Esophagus mucosa (tissue), 1 donor: Measurements from ENCODE around the gene MVD. TPM values are rescaled to one million over a fixed set of nuclear protein-coding genes. Genes with fewer than 3 reads are reported as not detected.
"Not testable (repeated sequence)": the region's sequence is repeated elsewhere in the genome, so short reads cannot be mapped to it uniquely, and the experiment has no call there.

Experiments used
- ATAC-seq: fragments of 200-7000 bp; cut with Tn5 transposase; one replicate; pipeline ENCODE4 v1.9.1; 2020
- total RNA-seq: library from RNA; stranded (reverse); gene quantifications from one replicate; pipeline ENCODE4 v1.2.4, GENCODE V29; 2023
- donor health status: DM: yes; HTN: yes; CAD: no.

Gene MVD
- total RNA-seq, 1 donor from 2014 or later: 154 TPM

DNA sequence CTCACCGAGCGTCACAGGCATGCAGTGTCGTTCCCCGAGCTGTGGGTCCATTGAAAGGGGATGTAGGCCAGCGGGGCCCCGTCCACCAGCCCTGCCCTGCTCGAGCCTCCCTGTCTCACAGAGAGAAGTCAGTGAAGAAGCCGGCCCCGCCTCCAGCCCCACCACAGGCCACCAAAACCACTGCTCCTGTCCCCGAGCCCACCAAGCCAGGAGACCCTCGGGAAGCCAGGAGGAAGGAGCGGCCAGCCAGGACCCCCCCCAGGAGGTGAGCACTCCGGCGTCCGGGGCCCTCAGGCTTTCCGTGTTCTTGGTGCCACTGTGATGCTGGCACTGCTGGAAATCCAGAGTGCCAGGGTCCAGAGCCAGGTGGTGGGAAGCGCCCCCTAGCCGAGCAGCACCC is 38.4 kb downstream of the MVD start:
- ATAC-seq: no peak

DNA sequence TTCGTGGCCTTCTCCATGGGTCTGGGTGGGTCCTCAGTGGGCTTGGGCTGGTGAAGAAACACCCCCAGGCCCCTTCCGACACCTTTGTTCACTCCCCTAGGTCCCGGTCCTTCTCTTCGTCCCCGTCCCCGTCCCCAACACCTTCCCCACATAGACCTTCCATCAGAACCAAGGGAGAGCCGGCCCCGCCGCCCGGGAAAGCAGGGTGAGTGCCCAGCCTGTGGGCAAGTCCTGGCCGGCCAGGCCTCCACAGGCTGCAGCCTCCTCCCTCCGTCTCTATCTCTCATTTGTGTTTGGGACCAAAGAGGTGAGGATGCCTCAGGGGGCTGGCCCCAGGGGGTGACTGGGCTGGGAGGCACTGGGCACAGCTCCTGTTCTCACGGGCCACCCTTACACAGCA is 39.0 kb downstream of the MVD start:
- ATAC-seq: no peak

- no peak for ATAC-seq
These were observed 40.0 kb downstream of the MVD start for GRCh38 chr16:88622866-88623265.

GRCh38 chr16:88622125-88622524 is 40.8 kb downstream of the MVD start:
- no peak for ATAC-seq

DNA sequence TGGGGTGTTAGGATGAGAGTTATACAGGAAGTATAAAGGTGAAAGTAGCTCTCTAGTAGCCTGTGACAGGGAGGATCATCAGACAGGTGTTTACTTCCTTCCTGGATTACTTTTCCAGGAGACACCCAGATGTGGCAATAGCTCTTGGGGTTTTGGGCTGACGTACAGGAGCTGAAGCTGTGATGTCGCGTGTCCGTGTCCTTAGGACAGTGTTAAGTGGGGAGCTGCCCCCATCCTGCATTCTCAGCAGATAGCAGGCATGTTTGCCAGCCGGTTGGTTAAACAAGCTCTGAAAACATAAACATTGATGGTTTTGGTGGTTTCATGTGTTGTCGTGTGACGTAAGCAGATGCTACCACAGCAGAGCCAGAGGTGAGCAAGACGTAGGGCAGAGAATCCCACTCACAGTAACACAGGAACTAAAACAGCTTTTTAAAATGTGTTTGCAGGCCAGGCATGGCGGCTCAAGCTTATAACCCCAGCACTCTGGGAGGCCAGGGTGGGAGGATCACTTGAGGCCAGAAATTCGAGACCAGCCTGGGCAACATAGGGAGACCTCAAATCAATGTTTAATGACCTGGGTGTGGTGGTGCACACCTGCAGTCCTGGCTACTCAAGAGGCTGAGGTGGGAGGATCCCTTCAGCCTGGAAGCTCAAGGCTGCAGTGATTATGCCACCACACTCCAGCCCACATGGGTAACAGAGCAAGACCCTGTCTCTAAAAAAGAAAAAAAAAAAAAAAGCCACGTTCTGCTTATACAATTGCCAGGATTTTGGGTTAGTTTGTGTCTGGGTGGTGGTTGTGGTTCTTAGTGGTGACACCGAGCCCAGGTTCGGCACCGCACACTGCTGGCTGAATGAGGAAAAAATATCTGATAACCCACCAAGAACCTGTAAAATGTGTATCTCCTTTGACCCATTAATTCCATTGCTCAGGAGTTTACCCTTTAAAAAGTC is 42.8 kb downstream of the MVD start:
- peak; percentile 45 for ATAC-seq

GRCh38 chr16:88618956-88619667 is 43.8 kb downstream of the MVD start:
- ATAC-seq: no peak

GRCh38 chr16:88618182-88618955 is 44.5 kb downstream of the MVD start:
- ATAC-seq: no peak

- ATAC-seq: no peak
These were observed 45.4 kb downstream of the MVD start for GRCh38 chr16:88617268-88618031.

- no peak for ATAC-seq
These were observed 46.2 kb downstream of the MVD start for GRCh38 chr16:88616736-88617135.

GRCh38 chr16:88616320-88616719 is 46.6 kb downstream of the MVD start:
- peak; percentile 77 for ATAC-seq

DNA sequence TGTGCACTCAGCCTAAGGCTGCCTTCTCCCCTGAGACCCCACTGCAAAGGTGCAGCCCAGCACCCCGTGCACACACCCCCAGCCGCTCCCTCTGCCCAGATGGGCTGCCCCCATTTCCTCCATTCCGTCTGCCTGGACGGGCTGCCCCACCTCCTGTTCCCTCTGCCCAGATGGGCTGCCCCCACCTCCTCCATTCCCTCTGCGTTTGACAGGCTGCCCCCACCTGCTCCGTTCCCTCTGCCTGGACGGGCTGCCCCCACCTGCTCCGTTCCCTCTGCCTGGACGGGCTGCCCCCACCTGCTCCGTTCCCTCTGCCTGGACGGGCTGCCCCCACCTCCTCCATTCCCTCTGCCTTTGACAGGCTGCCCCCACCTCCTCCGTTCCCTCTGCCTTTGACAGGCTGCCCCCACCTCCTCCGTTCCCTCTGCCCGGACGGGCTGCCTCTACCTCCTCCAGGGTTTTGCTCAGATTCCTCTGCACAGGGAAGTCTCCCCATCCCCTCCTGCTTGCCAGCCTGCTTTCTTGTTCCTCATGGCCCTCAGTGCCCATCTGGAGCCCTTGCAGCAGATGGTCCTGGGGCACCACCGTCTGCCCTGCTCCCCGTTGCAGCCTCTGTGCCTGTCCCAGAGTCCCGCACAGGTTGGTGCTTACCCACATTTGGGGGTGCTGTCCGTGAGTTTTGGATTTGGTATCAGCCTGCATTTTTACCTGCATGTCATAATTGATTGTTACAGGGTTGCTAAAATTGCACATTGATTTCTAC is 47.9 kb downstream of the MVD start:
- no peak for ATAC-seq

DNA sequence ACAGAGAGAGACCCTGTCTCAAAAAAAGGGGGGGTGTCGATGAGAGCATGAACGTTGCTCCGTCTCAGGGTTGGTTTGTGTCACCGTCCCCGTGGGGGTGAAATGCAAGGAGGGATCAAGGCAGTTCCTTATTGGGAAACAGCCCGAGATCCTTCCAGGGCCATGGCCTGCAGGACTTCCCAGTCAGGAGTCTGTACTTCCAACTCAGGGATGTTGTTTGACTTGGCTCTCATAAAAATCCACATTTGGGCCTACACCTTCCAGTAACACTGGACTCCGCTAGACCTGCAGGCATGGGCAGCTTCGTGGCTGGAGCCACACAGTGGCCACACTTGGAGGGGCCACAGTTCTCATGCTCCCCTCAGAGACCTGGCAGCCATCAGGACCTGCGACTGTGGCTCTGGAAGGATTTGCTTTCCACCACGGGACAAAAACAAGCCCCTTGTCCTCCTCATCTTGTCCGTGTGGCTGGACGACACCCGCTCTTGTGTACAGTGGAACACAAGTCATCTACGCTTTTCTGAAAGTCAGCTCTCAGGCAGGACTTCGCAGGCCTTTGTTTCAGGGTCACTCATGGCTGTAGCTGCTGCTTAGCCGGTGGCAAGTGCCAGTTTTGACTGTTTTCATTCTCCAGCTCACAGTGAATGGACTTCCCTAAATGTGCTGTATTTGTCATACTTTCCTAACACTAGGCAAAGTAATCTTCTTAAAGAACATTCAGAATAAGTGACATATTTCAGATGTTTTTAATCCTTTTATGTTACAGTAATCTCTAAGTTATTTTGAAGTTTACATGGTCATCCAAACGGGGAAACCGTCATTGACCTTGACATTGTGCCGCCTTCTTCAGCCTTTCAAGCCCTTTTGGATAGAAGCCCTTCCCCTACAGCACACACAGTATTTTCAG is 48.7 kb downstream of the MVD start:
- ATAC-seq: no peak

- ATAC-seq: no peak
These were observed 49.6 kb downstream of the MVD start for GRCh38 chr16:88613293-88613692.

DNA sequence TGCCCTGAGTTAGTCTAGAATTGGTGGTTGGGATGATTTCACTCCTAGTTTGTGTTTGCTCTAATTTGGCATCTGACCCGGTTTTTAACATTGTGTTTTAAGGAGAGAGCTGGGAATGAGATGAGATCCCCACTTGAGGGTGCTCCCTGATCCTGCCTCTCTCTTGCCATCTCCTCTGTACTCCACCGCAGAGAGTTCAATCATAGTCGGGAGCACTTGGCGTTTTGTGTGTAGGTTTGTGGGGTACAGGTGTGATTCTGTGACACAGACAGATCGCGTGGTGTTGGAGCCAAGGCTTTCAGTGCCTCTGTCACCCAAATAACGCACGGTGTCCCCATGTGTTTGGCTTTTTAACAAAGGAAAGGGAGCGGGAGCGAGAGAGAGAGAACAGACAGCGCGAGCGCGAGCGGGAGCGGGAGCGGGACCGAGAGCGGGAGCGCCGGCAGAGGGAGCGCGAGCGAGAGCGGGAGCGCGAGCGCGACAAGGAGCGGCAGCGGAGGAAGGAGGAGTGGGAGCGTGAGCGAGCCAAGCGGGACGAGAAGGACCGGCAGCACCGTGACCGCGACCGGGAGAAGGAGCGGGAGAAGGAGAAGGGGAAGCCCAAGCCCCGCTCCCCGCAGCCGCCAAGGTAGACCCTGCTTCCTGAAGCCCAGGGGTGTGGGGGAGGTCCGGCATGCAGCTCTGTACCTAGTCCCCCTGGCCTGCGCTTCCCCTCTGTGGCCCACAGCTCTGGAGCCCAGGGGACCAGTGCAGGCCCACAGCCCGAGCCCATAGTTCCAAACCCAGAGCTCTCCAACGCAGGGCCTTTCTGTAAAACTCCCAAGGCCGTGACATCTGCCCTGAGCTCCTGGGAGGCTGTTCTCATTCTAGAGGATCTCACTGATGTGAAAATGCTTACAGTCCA is 51.7 kb downstream of the MVD start:
- ATAC-seq: no peak

DNA sequence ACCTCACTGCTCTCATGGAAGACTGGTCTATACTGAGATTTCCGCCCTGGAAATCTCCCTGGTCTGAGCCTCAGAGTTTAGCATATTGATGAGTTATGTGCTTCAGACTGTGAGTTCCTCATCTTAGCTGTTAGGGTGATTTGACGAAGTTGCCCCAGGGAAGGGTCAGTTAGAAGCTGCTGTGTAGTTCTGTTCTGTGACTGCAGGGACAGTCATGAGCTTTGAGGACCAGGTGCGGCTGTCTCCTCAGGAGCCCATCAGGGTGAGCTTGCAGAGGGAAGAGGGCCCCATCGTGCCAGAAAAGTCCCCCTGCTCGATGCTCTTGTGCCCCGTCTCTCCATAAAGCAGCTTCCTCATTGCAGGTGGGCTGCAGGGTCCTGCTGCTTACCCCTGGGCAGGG is 52.8 kb downstream of the MVD start:
- no peak for ATAC-seq

DNA sequence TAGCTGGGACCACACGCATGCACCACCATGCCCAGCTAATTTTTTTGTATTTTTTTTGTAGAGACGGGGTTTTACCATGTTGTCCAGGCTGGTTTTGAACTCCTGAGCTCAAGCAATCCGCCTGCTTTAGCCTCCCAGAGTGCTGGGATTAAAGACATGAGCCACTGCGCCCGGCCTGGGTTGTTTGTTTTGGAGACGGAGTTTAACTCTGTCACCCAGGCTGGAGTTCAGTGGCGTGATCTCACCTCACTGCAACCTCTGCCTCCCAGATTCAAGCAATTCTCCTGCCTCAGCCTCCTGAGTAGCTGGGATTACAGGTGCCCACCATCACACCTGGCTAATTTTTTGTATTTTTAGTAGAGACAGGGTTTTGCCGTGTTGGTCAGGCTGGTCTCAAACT is 53.5 kb downstream of the MVD start:
- ATAC-seq: not testable (repeated sequence)

DNA sequence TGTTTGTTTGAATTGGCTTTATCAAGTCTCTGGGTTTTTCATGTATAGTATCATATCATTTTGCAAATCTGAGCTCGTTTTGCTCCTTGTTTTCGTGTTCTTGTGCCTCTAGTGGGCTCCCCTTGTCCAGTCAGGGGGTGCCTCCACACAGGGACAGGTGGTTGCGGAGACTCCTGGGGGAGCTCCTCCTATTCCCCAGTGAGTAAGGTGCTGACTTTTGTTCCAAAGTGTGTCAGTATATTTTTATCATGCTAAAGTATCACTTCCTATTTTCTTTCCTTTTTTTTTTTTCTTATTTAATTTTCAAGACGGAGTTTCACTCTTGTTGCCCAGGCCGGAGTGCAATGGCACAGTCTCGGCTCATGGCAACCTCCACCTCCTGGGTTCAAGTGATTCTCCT is 54.8 kb downstream of the MVD start:
- no peak for ATAC-seq

- no peak for ATAC-seq
These were observed 56.6 kb downstream of the MVD start for GRCh38 chr16:88606148-88606757.
